NCI-H2171 treated with DMSO at 0.1 percent for 48 hours (cell line): Measurements from ENCODE around the gene HDAC11.
A peak's percentile ranks its signal among the peaks of the same experiment; 100 is the strongest.
"Not testable (repeated sequence)": the region's sequence is repeated elsewhere in the genome, so short reads cannot be mapped to it uniquely, and the experiment has no call there.

ENCODE experiments used
- DNase-seq: peaks from one replicate; lab custom pipeline; 2025; lab: John Stamatoyannopoulos, UW

HDAC11 gene

GRCh38 chr3:13470894-13471574, 9.1 kb upstream of the HDAC11 start:
- DNase-seq = no peak

GRCh38 chr3:13472286-13472685, 7.8 kb upstream of the HDAC11 start:
- no peak for DNase-seq

- DNase-seq = no peak
Measured at GRCh38 chr3:13473020-13473419, 7.1 kb upstream of the HDAC11 start.

GRCh38 chr3:13474021-13474420, 6.1 kb upstream of the HDAC11 start:
- DNase-seq = no peak

GRCh38 chr3:13474776-13475303, 5.3 kb upstream of the HDAC11 start:
- DNase-seq = no peak

DNA sequence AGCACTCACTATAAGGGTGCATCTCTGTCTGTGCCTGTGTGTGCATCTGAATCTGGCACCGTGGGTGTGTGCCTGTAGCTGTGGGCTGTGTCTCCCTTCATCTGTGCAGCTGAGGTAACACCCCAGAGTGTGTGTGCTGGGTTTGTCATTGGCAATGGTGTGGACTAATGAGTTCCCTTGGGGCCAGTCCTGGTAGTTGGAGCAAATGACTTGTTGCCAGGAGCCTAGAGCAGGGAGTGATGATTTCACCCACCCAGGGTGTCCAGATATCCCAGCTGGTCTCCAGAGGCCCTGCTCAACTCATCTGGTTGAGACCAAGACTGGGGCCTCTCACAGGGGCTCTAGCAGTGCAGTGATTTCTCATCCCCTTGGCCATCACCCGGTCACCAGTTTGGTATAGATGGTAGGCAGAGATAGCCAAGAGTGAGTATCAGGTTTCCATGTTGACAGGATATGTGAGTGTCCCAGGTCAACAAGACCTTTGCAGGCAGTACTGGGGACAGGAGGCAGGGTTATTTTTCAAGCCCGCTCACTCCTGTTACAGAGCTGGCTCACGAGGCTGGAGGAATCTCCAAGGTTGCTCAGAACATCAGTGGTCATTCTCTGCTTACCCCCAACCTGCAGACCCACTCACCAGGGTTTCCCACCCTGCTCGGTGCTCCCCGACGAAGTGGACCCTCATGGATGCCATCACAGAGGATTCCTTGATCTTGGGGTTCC, 4.1 kb upstream of the HDAC11 start:
- DNase-seq = peak; percentile 18

- DNase-seq = no peak
Measured at GRCh38 chr3:13477943-13478342, 2.2 kb upstream of the HDAC11 start.

DNA sequence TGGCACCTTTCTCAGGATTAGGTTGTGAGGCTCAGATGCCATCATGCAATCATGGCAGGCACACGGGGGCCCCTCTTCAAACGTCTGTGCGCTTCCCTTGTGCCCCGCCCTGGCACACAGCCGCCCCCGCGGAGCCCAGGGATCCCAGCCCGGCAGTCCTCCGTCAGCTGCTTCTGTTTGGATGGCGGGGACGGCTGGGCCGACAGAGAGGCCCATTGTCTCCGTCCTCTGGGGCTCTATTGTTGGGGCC, 849 bp upstream of the HDAC11 start:
- DNase-seq = peak; percentile 33

GRCh38 chr3:13480340-13481318, 523 bp downstream of the HDAC11 start:
- no peak for DNase-seq

DNA sequence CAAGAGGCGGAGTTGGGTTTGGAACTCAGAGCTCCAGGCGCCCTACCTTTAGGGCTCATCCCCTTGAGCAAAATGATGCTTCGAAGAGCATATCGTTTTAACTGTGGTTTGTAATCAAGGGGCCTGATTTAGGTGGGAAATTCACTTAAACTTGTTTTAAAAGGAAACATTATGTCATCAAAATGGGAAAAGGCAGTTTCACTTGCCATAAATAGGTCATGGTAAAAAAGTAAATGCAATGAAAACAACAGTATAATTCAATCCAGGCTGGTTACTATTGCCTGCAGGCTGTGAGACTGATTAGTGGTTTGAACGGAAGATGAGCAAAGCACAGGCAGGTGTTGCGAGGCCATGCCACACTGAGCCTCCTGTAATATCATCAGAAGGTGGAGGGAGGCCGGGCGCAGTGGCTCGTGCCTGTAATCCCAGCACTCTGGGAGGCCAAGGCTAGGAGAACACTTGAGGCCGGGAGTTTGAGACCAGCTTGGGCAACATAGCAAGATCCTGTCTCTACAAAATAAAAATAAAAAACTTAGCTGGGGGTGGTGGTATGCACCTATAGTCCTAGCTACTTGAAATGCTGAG, 2.1 kb downstream of the HDAC11 start:
- DNase-seq = no peak

GRCh38 chr3:13483286-13483685, 3.2 kb downstream of the HDAC11 start:
- no peak for DNase-seq

DNA sequence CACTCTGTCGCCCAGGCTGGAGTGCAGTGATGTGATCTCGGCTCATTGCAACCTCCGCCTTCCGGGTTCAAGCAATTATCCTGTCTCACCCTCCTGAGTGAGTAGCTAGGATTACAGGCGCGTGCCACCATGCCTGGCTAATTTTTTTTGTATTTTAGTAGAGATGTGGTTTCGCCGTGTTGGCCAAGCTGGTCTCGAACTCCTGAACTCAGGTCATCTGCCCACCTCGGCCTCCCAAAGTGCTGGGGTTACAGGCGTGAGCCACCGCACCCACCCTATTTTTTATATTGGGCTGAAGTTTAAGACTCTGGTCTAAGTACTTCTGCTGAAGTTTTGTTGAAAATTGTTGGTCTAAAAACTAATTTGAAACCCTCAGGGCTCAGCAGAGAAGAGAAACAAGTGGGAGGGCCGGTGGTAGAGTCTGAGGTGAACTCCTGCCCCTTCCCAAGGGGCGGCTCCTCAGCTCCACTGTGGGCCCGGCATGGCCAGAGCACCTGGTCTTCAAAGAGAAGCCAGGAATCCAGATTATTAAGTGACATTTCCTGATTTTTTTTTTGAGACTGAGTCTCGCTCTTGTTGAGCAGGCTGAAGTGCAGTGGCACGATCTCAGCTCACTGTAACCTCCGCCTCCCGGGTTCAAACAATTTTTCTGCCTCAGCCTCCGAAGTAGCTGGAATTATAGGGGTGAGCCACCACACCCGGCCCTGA, 4.0 kb downstream of the HDAC11 start:
- DNase-seq = no peak

DNA sequence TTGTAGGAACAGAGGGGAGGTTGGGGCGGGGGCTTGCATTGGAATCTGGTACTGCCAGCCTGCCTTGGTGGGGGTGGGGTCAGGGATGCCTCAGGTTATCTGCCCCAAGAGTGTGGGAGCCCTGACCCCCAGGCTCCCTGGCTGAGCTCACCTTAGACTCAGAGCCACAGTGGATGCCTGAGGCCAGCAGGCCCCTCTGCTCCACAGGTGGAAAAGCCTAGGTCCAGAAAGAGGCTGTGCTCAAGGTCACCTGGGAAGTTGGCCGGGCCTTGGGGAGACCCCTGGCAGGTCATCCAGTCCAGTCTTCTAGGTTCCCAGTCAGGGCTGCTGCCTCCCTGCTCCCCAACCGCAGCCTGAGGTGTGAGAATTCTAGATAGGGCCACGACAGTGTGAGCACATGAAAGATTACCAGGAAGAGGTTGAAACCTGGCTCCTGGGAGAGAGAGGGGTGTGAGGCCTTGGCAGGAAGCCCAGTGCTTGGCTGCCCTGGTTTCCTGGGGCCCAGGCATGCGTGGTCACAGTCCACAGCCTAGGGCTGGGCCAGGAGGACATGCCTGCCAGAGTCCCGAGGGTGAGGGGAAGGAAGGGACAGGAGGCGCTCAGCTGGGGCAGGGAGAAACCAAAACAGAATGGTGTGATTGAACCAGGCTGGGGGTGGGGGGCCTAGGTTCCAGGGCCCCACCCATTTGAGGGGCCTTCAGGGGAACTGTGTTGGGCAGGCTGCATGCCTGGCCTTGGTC, 4.9 kb downstream of the HDAC11 start:
- peak; percentile 18 for DNase-seq

- not testable (repeated sequence) for DNase-seq
Measured at GRCh38 chr3:13485630-13486562, 5.8 kb downstream of the HDAC11 start.

DNA sequence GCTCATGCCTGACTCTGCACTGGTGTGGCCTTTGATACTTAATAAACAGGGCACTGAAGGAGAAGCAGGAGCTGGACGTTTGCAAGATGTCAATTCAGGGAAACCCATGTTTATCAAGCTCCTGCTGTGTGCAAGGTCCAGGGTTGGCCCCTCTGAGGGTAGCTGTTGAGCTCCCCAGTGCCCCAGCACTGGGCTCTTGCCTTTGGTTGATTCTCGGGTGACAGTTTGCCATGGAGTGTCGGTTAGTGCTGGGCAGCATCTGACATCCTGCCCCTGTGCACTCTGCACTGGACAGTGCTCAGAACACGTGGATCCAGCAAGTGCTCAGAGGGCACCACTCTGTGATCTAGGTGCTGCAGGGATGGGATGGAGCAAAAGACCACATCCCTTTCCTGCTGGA, 7.3 kb downstream of the HDAC11 start:
- no peak for DNase-seq

DNA sequence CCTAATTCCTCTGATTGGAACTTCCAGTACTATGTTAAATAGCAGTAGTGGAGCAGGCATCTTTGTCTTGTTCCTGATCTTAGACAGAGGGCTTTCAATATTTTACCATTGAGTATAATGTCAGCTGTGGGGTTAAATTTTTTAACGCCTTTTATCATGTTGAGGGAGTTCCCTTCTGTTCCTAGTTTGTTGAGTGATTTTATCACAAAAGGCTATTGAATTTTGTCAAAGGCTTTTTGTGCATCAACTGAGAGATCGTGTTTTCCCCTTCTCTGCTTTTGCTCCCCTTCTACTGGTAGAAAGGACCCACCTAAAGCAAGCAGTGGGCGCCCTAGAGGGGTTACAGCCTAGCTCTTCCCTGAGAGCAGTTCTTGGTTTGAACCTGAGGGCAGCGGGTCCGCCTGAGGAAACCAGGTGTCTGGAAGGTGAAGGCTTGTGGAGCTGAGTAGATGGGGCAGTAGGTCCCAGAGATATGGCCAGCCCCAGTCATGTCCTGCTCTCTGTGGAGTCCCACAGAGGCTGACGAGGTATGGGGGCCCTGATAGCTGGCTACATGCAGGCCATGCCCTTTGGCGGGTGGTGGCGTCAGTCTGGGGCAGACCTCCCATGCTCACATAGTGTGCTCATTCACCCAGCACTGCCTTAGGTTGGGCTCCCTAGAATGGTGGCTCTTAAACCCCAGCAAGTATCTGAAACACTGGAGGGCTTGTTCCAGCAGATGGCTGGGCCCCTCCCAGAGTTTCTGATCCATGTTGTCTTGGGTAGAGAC, 11.3 kb downstream of the HDAC11 start:
- no peak for DNase-seq

DNA sequence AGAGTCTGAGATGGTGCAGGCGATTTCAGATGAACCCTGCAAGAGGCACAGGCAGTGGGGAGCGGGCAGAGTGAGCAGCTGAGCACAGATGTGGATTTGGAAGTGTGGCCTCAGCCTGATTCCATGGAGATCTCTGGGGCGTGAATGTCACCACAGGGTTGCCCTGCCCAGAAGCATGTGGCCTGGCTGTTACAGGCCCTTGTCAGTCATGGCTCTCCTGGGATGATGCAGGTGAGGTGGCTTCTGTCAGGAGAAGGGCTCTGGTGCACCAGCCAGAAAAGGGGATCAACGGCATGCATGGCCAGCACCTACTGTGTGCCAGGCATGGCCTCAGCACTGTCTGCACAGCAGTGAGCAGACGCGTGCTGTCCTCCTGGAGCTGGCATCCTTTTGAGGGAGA, 11.9 kb downstream of the HDAC11 start:
- no peak for DNase-seq

DNA sequence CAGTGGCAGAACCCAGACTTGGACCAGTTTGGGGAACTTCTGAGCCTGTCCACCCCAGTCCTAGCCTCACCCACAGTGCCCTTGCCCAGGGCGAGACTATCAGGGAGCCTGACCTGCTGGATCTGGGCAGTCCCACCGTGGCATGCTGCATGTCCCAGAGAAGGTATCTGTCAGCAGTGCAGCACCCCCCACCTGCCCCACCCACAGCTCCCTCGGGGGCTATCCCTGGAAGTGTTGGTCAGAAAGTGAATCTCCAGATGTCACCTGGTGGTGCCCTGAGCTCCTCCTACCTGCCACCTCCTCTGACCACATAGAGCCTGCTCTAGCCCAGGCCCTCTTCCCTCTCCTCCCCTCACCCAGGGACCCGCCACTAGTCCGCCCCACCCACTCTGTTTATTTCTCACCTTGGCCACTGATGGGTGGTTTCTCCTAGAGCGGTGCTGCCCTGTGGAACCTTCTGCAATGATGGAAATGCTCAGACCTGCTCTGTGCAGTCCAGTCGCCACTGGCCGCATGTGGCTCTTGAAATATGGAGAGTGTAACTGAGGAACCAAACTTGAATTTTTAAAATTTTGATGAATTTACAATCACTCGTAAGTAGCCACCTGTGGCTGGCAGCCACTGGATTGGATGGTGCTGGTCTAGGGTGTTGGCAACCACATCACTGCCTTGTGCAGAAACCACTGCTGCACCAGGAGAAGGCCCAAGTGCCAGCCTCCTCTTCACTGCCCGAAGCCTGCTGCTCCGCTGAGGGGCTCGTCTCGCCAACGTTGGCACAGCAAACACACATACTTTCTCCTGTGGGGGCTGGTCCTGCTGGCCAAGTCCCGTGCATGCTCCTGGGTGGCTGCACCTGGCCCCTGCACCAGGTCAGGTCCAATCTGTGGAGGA, 13.1 kb downstream of the HDAC11 start:
- no peak for DNase-seq
